CD4-positive, alpha-beta T cell treated with Interleukin-15 for 4 hours (primary cell): ENCODE data around the gene NFATC2.

Experiments
- DNase-seq: peaks from one replicate; pipeline ENCODE4 v3.0.0-alpha.2; 2020; ENCODE audit warnings: low spot score

The NFATC2 gene

GRCh38 chr20:51536116-51537069 lies 6.1 kb downstream of the NFATC2 start:
- DNase-seq, result no peak

GRCh38 chr20:51535674-51536073 lies 6.8 kb downstream of the NFATC2 start:
- no peak for DNase-seq

- no peak for DNase-seq
These were observed 7.5 kb downstream of the NFATC2 start for GRCh38 chr20:51535075-51535386.

GRCh38 chr20:51533291-51534172 lies 9.0 kb downstream of the NFATC2 start:
- DNase-seq, result no peak

- peak; percentile 30 for DNase-seq
These were observed 9.8 kb downstream of the NFATC2 start for GRCh38 chr20:51532577-51533191.

- DNase-seq, result no peak
These were observed 10.6 kb downstream of the NFATC2 start for GRCh38 chr20:51531712-51532456.

GRCh38 chr20:51531141-51531710 lies 11.3 kb downstream of the NFATC2 start:
- peak; percentile 82 for DNase-seq

- peak; percentile 56 for DNase-seq
These were observed 12.8 kb downstream of the NFATC2 start for GRCh38 chr20:51529758-51530157.

- DNase-seq, result peak; percentile 49
These were observed 13.3 kb downstream of the NFATC2 start for GRCh38 chr20:51529081-51529681.

- peak; percentile 39 for DNase-seq
These were observed 14.1 kb downstream of the NFATC2 start for GRCh38 chr20:51528263-51529027.

GRCh38 chr20:51526754-51527153 lies 15.8 kb downstream of the NFATC2 start:
- DNase-seq, result no peak

GRCh38 chr20:51526106-51526470 lies 16.4 kb downstream of the NFATC2 start:
- DNase-seq, result no peak

- DNase-seq, result peak; percentile 53
These were observed 17.0 kb downstream of the NFATC2 start for GRCh38 chr20:51525241-51526105.

- no peak for DNase-seq
These were observed 19.1 kb downstream of the NFATC2 start for GRCh38 chr20:51523276-51524013.

- DNase-seq, result no peak
These were observed 20.3 kb downstream of the NFATC2 start for GRCh38 chr20:51522207-51522606.

- no peak for DNase-seq
These were observed 24.7 kb downstream of the NFATC2 start for GRCh38 chr20:51517839-51518238.

- no peak for DNase-seq
These were observed 25.7 kb downstream of the NFATC2 start for GRCh38 chr20:51516855-51517254.

- DNase-seq, result no peak
These were observed 27.7 kb downstream of the NFATC2 start for GRCh38 chr20:51514836-51515235.

- no peak for DNase-seq
These were observed 28.3 kb downstream of the NFATC2 start for GRCh38 chr20:51514249-51514648.
